Suppressor macrophage treated with lipopolysaccharide for 1 hour (primary cell): ENCODE measurements around the gene ARHGEF28.

Source experiments
- DNase-seq, 3 donors: peaks; one replicate each; pipeline ENCODE4 v3.0.0-alpha.2; 2020 to 2022

ARHGEF28 gene

GRCh38 chr5:73623901-73624404, 2.0 kb upstream of the ARHGEF28 start:
- no peak for DNase-seq

- no peak for DNase-seq
Observed at GRCh38 chr5:73624888-73625287, 1.1 kb upstream of the ARHGEF28 start.

- DNase-seq: peak in 2 of 3 donors; percentile 3 to 8
Observed at GRCh38 chr5:73625372-73625943, 538 bp upstream of the ARHGEF28 start.

- no peak for DNase-seq
Observed at GRCh38 chr5:73626814-73627313, 868 bp downstream of the ARHGEF28 start.

GRCh38 chr5:73629456-73629855, 3.5 kb downstream of the ARHGEF28 start:
- no peak for DNase-seq

DNA sequence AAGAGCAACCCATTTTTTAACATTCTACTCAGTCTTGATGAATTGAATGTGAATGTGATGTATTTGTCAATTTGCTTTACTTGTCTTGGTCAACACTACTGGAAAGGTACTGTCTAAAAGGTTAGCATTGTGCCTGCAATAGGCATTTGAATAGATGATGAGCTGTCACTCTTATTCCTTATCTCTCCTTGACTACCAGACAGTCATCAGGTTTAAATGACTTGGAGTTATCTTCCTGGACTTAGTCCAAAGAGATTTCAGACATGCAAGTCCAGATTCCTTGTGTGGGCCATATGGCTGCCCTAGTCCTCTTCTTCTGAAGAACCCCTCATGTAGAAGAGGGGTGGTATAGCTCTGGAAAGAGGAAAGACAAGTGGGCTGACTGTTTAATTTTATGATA, 4.8 kb downstream of the ARHGEF28 start:
- DNase-seq: no peak

GRCh38 chr5:73631500-73631899, 5.5 kb downstream of the ARHGEF28 start:
- DNase-seq: no peak

DNA sequence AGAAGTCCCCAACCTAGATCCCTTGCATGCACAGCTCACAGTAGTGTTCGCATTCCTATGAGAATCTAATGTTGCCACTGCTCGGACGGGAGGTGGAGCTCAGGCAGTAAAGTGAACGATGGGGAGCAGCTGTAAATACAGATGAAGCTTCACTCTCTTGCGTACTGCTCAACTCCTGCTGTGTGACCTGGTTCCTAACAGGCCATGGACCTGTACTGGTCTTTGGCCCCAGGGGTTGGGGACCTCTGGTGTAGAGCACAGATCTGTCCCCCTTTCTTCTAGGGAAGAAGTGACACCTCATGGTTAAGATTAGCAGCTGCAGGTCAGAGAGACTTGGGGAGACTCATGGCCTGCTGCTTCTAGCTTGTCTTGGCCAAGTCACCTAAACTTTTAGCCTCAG, 7.1 kb downstream of the ARHGEF28 start:
- DNase-seq: no peak

DNA sequence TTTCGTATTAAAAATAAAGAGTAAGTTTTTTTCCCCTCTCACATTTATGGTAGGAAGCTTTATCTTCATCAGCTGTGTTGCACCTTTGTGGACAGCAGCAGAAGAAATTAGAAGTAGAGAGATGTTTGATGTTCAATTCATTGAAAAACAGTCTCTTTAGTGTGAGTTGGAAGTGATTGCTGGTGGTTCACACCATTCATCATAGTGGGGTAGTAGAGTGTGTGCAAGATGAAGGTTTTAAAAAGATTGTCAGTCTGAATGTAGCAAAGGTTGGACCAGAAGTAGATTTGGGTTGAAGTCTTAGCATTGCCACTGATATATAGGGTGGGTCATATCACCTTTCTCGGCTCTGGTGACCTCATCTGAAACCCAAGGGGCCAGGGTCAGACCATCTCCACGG, 10.4 kb downstream of the ARHGEF28 start:
- no peak for DNase-seq

DNA sequence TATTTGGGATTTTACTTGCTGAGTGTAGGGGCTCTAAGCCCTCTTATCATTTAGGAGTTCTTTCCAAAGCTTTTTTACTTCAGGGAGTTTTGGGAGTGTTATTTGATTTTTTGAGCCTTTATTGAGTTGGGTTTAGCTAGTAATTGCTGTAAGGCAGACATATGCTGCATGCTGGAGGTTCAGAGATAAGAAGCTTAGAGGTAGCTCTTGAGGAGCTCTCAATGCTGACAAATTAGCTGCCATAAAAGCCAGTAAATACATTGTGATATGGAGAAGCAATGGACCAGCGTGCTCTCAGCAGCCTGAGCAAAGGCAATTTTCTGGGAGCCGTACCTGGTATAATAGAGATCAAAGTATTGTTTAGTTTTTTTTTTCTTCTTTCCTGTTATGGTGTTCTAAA, 11.6 kb downstream of the ARHGEF28 start:
- DNase-seq: no peak

GRCh38 chr5:73638344-73639095, 12.5 kb downstream of the ARHGEF28 start:
- no peak for DNase-seq

- no peak for DNase-seq
Observed at GRCh38 chr5:73640861-73641320, 14.9 kb downstream of the ARHGEF28 start.

- no peak for DNase-seq
Observed at GRCh38 chr5:73641811-73642210, 15.8 kb downstream of the ARHGEF28 start.

GRCh38 chr5:73642344-73642743, 16.3 kb downstream of the ARHGEF28 start:
- DNase-seq: no peak

GRCh38 chr5:73644385-73644963, 18.5 kb downstream of the ARHGEF28 start:
- DNase-seq: no peak

- no peak for DNase-seq
Observed at GRCh38 chr5:73647721-73648120, 21.7 kb downstream of the ARHGEF28 start.

DNA sequence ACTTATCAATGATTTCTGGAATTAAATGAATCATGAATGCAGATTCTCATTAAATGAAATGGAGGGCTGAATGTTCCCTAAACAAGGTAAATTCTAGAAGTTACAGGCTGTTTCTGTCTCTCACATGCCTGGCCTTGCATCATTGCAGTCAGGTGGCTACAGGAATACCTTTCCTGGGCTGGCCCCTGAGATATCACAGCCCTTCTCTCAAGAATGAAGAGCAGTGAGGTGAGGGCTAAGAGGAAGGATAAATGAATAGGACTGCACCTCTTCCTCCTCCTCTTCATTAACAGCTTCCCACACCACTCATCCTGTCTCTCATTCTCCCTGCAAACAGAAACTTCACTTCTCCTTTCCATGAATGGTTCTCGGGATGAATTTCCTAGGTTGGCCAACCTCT, 22.5 kb downstream of the ARHGEF28 start:
- DNase-seq: no peak

GRCh38 chr5:73649926-73650325, 23.9 kb downstream of the ARHGEF28 start:
- DNase-seq: no peak

GRCh38 chr5:73652391-73652790, 26.4 kb downstream of the ARHGEF28 start:
- DNase-seq: no peak

GRCh38 chr5:73654171-73654811, 28.3 kb downstream of the ARHGEF28 start:
- DNase-seq: peak; percentile 5 to 28 (median 16)

- DNase-seq: no peak
Observed at GRCh38 chr5:73654819-73655318, 28.9 kb downstream of the ARHGEF28 start.

- DNase-seq: no peak
Observed at GRCh38 chr5:73655521-73656160, 29.6 kb downstream of the ARHGEF28 start.

DNA sequence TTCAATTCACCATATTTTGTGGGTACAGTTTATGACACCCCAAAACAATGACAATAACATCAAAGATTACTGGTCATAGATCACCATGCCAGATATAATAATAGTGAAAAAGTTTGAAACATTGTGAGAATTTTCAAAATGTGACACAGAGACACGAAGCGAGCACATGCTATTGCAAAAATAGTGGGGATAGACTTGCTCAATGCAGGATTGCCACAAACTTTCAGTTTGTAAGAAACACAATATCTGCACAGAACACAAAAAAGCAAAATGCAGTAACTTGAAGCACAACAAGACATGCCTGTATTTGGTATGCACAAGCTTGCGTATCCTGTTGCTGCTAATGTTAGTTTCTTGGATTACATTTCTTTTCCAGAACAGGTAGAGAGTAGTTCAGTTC, 35.8 kb downstream of the ARHGEF28 start:
- no peak for DNase-seq
